A549 (cell line): ENCODE results near the gene SPTB. TPM values are rescaled to one million over a fixed set of nuclear protein-coding genes. Genes with fewer than 3 reads are reported as not detected.
A peak's percentile ranks its signal among the peaks of the same experiment; 100 is the strongest.

Experiments
- ATAC-seq, 2 experiments: fragments of 200-7000 bp in 1 of 2; fragments of >200 bp in 1 of 2; cut with Nextera tagmentation in 1 of 2; cut with Tn5 transposase in 1 of 2; 3 replicates each; pipeline versions ENCODE4 v1.8.0 to v1.9.1; 2018 to 2020; ENCODE audit warnings: mild to moderate bottlenecking in 1 of 2, moderate library complexity in 1 of 2
- CTCF ChIA-PET: fragments of 300-600 bp; sonication (Branson Sonifier 250); formaldehyde crosslinking; extraction: SDS; loops from one replicate; lab custom pipeline; 2021; ENCODE audit warnings: antibody characterized with exemption, inconsistent platforms; lab: Yijun Ruan, JAX
- POLR2A ChIA-PET: fragments of 350-600 bp; formaldehyde crosslinking; extraction: SDS; loops from one replicate; lab custom pipeline; 2021; ENCODE audit warnings: antibody characterized with exemption, inconsistent platforms; lab: Yijun Ruan, JAX
- DNase-seq, 2 experiments: peaks; one replicate each; pipeline versions ENCODE4 v3.0.0 to v3.0.0-alpha.2; 2011 to 2016; ENCODE audit warnings: low read depth in 1 of 2, low spot score in 1 of 2
- FAIRE-seq: peaks from 2 replicates; lab custom pipeline; 2011; peaks lifted over from hg19 to GRCh38; lab: Jason Lieb, UNC
- H3K27ac ChIP-seq, 2 experiments: fragments of >200 bp; sonication (Bioruptor Twin); formaldehyde crosslinking; 3 replicates each; pipeline ENCODE4 v1.5.1; 2016 to 2017
- H3K4me1 ChIP-seq: fragments of >200 bp; sonication (Bioruptor Twin); formaldehyde crosslinking; 3 replicates; pipeline ENCODE4 v1.6.1; 2016
- H3K4me2 ChIP-seq: fragments of >200 bp; sonication (Bioruptor Twin); formaldehyde crosslinking; 3 replicates; pipeline ENCODE4 v1.6.1; 2016
- H3K4me3 ChIP-seq: fragments of >200 bp; sonication (Bioruptor Twin); formaldehyde crosslinking; 3 replicates; pipeline ENCODE4 v1.5.1; 2016
- H3K9me3 ChIP-seq: fragments of >200 bp; sonication (Bioruptor Twin); formaldehyde crosslinking; 3 replicates; pipeline ENCODE4 v1.6.1; 2016
- CBX8 ChIP-seq: fragments of 200-600 bp; sonication (generic); IDR thresholded peaks from 2 replicates; pipeline ENCODE4 v1.6.1; 2016
- CHD2 ChIP-seq: fragments of 150-350 bp; IDR thresholded peaks from 2 replicates; pipeline ENCODE4 v1.6.1; 2014; ENCODE audit warnings: low read length; ENCODE audit not compliant: partially characterized antibody
- FOSL2 ChIP-seq, 2 experiments: fragments of 450-650 bp in 1 of 2; fragments of >200 bp in 1 of 2; sonication (Bioruptor Twin) in 1 of 2; formaldehyde crosslinking; IDR thresholded peaks; 2 replicates each; pipeline versions ENCODE4 v1.5.0 to v1.6.1; 2016 to 2020; ENCODE audit warnings: mild to moderate bottlenecking in 1 of 2, moderate library complexity in 1 of 2
- HOXA7 ChIP-seq: fragments of 250-450 bp; sonication (Bioruptor Pico); IDR thresholded peaks from 2 replicates; pipeline ENCODE4 v1.5.0; 2020; ENCODE audit warnings: mild to moderate bottlenecking, moderate library complexity
- JUN ChIP-seq, 2 experiments: fragments of >200 bp; sonication (Bioruptor Twin); formaldehyde crosslinking; IDR thresholded peaks; 2 replicates in 1 of 2; 3 replicates in 1 of 2; pipeline ENCODE4 v1.6.1; 2016 to 2017
- JUNB ChIP-seq: fragments of >200 bp; sonication (Bioruptor Twin); formaldehyde crosslinking; IDR thresholded peaks from 2 replicates; pipeline ENCODE4 v1.6.1; 2016
- KDM1A ChIP-seq: fragments of 200-600 bp; sonication (generic); IDR thresholded peaks from 2 replicates; pipeline ENCODE4 v1.6.1; 2016; ENCODE audit warnings: low read depth, mild to moderate bottlenecking
- NFE2L2 ChIP-seq: fragments of 150-350 bp; conservative IDR thresholded peaks from 2 replicates; pipeline ENCODE4 v1.6.1; 2014; ENCODE audit warnings: low read length
- NPAS2 ChIP-seq: fragments of 250-450 bp; sonication (Bioruptor Pico); IDR thresholded peaks from 2 replicates; pipeline ENCODE4 v1.8.0; 2022; ENCODE audit warnings: mild to moderate bottlenecking, moderate library complexity, borderline replicate concordance
- NR3C1 ChIP-seq: fragments of >200 bp; sonication (Bioruptor Twin); formaldehyde crosslinking; IDR thresholded peaks from 3 replicates; pipeline ENCODE4 v1.6.1; 2017
- POLR2A ChIP-seq: IDR thresholded peaks from 2 replicates; pipeline ENCODE4 v1.6.1; 2012; ENCODE audit warnings: mild to moderate bottlenecking, low read length
- RAD21 ChIP-seq, 2 experiments: fragments of >200 bp in 1 of 2; sonication (Bioruptor Twin) in 1 of 2; formaldehyde crosslinking in 1 of 2; IDR thresholded peaks in 1 of 2; conservative IDR thresholded peaks in 1 of 2; 2 replicates in 1 of 2; 3 replicates in 1 of 2; pipeline ENCODE4 v1.6.1; 2012 to 2018; ENCODE audit warnings: inconsistent platforms in 1 of 2
- RNF2 ChIP-seq: fragments of 200-600 bp; sonication (generic); IDR thresholded peaks from 2 replicates; pipeline ENCODE4 v1.6.1; 2016; ENCODE audit warnings: low read depth, mild to moderate bottlenecking, antibody characterized with exemption, moderate library complexity, borderline replicate concordance
- TP53 ChIP-seq: fragments of 250-450 bp; sonication (Bioruptor Pico); IDR thresholded peaks from 2 replicates; pipeline ENCODE4 v1.5.0; 2021; ENCODE audit warnings: mild to moderate bottlenecking, moderate library complexity
- ZSCAN20 ChIP-seq: fragments of 250-450 bp; sonication (Bioruptor Pico); IDR thresholded peaks from 2 replicates; pipeline ENCODE4 v1.8.0; 2022; ENCODE audit warnings: mild to moderate bottlenecking, moderate library complexity
- WGBS: methylation state at CpG from one replicate; pipeline ENCODE4 v1.1.6; 2017; ENCODE audit errors: missing lambda C conversion rate; 5-methylcytosine and 5-hydroxymethylcytosine counted together
- polyA plus RNA-seq, 4 experiments: library from polyadenylated mRNA; depleted of rRNA in 3 of 4; stranded (reverse); fragments of >200 nt; fragmentation: RNase III in 1 of 4; extraction: RNeasy Plus Mini Kit Qiagen cat#74134 plus additional on column Dnase treatment in 1 of 4; gene quantifications; 2 replicates in 3 of 4; 3 replicates in 1 of 4; pipeline ENCODE4 v1.2.3, GENCODE V29; 2011 to 2017
- TF ChIP-seq, protein P1 (sequence below): fragments of >200 bp; sonication (Bioruptor Twin); formaldehyde crosslinking; IDR thresholded peaks from 3 replicates; pipeline ENCODE4 v1.5.1; 2016
- TF ChIP-seq, protein P2 (sequence below): fragments of 150-350 bp; IDR thresholded peaks from 2 replicates; pipeline ENCODE4 v1.6.1; 2014; ENCODE audit warnings: low read depth, mild to moderate bottlenecking, low read length
- TF ChIP-seq, protein P3 (sequence below): fragments of >200 bp; sonication (Bioruptor Twin); formaldehyde crosslinking; IDR thresholded peaks from 2 replicates; pipeline ENCODE4 v1.6.1; 2016
- TF ChIP-seq, protein P4 (sequence below): fragments of 450-650 bp; IDR thresholded peaks from 2 replicates; pipeline ENCODE4 v1.6.1; 2014; ENCODE audit warnings: antibody characterized with exemption
- TF ChIP-seq, protein P5 (sequence below): IDR thresholded peaks from 2 replicates; pipeline ENCODE4 v1.6.1; 2012

SPTB gene
- polyA plus RNA-seq, 2 of the 4 experiments (the other 2 are of a cell fraction) = 0.27 to 2.1 TPM

DNA sequence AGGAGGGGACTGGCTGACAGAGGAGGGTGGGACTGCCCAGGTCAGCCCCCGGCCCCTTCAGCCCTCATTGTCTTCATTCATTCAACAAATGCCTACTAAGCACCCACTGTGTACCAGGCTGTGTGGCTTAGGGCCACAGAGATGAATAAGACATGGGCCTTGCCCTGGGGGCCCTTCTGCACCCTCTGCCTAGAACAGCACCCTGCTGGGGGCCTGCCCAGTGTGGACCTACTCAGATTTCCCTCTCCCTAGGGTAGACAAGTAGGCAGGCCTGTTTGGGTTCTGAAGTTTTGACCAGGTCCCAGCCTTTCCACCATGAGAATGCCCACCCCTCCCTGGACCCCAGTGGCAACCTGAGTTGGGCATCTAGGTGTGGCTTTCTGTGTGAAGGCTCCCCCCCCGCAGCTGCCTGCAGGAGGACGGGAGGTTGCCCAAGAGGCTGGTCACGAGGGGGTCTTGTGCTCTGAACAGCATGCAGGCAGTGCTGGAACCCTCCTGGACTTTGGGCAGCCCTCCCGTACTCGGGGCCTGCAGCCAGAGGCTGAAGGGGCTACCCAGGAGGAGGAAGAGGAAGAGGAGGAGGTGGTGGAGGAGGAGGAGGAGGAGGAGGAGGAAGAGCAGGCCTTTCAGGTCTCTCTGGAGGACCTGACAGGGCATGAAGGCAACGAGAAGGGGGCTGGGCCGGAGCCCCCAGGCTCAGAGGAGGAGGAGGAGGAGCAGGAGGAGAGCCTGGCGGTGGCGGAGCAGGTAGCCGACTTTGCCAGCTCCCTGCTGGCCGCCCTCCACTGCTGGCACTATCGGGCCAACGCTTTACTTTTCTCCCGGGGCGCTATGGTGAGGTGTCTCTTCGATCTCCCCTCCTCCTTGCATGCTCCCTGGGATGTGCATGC is 142.1 kb downstream of the SPTB start:
- H3K4me3 ChIP-seq = no peak overlapping the region
- no peak for DNase-seq
- peak overlapping the region in 1 of 2 experiments; percentile 55; a peak in 3 of 6 replicates for H3K27ac ChIP-seq
- peaks cover 17% of the 10 kb centered on the region; the same call in 2 of the 3 replicates for H3K4me1 ChIP-seq
- ChIA-PET POLR2A (no interaction called here), CTCF (interaction anchor here (0.6 to 2.2 kb wide), 7 partner anchors 11 to 154 kb away, joined by 3 to 9 read pairs (median 3); no protein-coding TSS in a partner anchor)
- TF ChIP-seq, protein P1, sequence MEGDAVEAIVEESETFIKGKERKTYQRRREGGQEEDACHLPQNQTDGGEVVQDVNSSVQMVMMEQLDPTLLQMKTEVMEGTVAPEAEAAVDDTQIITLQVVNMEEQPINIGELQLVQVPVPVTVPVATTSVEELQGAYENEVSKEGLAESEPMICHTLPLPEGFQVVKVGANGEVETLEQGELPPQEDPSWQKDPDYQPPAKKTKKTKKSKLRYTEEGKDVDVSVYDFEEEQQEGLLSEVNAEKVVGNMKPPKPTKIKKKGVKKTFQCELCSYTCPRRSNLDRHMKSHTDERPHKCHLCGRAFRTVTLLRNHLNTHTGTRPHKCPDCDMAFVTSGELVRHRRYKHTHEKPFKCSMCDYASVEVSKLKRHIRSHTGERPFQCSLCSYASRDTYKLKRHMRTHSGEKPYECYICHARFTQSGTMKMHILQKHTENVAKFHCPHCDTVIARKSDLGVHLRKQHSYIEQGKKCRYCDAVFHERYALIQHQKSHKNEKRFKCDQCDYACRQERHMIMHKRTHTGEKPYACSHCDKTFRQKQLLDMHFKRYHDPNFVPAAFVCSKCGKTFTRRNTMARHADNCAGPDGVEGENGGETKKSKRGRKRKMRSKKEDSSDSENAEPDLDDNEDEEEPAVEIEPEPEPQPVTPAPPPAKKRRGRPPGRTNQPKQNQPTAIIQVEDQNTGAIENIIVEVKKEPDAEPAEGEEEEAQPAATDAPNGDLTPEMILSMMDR = no peak
- TF ChIP-seq NR3C1 (no peak), KDM1A (no peak), NFE2L2 (no peak), POLR2A (no peak), FOSL2 (IDR thresholded peaks at IDR 0.05) (no peak), FOSL2 (CRISPR knock-in tag; IDR thresholded peaks at IDR 0.05) (no peak), HOXA7 (CRISPR knock-in tag) (no peak), JUNB (no peak), JUN (IDR thresholded peaks at IDR 0.05) (no peak), TP53 (CRISPR knock-in tag) (no peak), RAD21 (conservative IDR thresholded peaks at IDR 0.05 in 1 of 2, IDR thresholded peaks at IDR 0.05 in 1 of 2) (no peak), NPAS2 (CRISPR knock-in tag) (no peak), CBX8 (no peak), CHD2 (no peak), RNF2 (no peak)
- TF ChIP-seq, protein P2, sequence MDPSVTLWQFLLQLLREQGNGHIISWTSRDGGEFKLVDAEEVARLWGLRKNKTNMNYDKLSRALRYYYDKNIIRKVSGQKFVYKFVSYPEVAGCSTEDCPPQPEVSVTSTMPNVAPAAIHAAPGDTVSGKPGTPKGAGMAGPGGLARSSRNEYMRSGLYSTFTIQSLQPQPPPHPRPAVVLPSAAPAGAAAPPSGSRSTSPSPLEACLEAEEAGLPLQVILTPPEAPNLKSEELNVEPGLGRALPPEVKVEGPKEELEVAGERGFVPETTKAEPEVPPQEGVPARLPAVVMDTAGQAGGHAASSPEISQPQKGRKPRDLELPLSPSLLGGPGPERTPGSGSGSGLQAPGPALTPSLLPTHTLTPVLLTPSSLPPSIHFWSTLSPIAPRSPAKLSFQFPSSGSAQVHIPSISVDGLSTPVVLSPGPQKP = no peak
- TF ChIP-seq, protein P3, sequence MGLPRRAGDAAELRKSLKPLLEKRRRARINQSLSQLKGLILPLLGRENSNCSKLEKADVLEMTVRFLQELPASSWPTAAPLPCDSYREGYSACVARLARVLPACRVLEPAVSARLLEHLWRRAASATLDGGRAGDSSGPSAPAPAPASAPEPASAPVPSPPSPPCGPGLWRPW = no peak
- no peaks in the 10 kb centered on the region for H3K9me3 ChIP-seq
- ATAC-seq = no peak; a peak in 1 of 6 replicates
- no peak for FAIRE-seq
- H3K4me2 ChIP-seq = no peak overlapping the region
- WGBS = 94% methylated on average over 14 of the region's 17 CpGs

DNA sequence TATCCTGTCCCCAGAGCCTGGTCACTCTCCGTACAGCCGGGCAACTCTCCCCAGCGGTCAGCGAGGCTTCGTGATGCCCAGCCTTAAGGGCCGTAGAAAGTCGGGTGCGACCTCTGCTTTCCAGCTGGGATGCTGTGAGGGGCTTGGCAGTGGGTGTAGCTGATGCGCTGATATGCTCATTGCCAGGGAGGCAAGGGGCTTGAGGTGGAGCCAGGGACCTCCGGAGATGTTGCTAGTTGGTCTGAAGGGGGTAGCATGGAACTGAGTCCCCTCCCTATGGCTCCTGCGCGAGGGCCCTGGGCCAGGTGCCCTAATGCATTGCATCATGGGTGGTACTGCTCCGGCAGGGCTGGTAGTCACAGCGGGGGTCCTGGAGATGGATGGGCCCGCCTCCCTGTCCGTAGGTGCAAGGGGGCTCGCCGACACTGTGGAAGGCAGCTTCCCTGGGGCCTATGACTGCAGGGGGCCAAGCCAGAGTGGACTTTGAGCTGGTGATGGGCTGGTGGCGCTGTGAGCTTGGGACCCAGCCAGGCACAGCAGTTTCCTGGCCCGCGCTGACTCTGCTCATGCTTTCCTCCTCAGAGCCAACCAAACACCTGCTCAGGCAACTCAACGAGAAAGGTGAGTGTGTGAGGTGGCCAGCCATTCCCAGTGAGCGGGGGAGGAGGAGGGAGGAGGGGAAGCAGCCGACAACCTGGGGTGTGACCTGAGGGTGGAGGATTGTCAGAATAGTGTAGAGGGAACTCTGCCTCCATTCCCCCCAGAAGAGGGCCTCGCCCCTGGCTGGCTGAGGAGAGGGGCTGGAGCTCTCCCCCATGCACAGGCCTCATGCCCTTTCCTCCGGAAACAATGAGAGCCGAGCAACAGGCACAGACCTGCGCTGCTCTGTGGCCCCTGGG is 143.2 kb downstream of the SPTB start:
- CTCF ChIA-PET = interaction anchor here (0.8 to 2.2 kb wide), 4 partner anchors 10 to 155 kb away, joined by 4 to 9 read pairs (median 4); no protein-coding TSS in a partner anchor
- H3K9me3 ChIP-seq = no peaks in the 10 kb centered on the region
- no peak; a peak in 1 of 6 replicates for ATAC-seq

More for the DNA sequence above, 143.2 kb downstream of the SPTB start:
- POLR2A ChIA-PET = no interaction called here
- H3K4me1 ChIP-seq = peaks cover 17% of the 10 kb centered on the region; the same call in 2 of the 3 replicates
- FAIRE-seq (no peak), DNase-seq (no peak)
- 90% methylated on average over 27 of the region's 28 CpGs for WGBS
- H3K4me2 ChIP-seq = no peak overlapping the region
- no peak overlapping the region for H3K4me3 ChIP-seq
- TF ChIP-seq, protein P4, sequence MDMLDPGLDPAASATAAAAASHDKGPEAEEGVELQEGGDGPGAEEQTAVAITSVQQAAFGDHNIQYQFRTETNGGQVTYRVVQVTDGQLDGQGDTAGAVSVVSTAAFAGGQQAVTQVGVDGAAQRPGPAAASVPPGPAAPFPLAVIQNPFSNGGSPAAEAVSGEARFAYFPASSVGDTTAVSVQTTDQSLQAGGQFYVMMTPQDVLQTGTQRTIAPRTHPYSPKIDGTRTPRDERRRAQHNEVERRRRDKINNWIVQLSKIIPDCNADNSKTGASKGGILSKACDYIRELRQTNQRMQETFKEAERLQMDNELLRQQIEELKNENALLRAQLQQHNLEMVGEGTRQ = no peak
- TF ChIP-seq ZSCAN20 = no peak
- TF ChIP-seq, protein P5, sequence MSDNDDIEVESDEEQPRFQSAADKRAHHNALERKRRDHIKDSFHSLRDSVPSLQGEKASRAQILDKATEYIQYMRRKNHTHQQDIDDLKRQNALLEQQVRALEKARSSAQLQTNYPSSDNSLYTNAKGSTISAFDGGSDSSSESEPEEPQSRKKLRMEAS = no peak
- H3K27ac ChIP-seq = peak overlapping the region in 1 of 2 experiments; percentile 55; a peak in 3 of 6 replicates
